GM21423 (cell line): ENCODE measurements around the gene SIVA1.
"Not testable (repeated sequence)": the region's sequence is repeated elsewhere in the genome, so short reads cannot be mapped to it uniquely, and the experiment has no call there.

Source experiments
- ATAC-seq: cut with Tn5 transposase; IDR thresholded peaks from one replicate; pipeline ENCODE4 v1.9.1; 2021; ENCODE audit warnings: mild to moderate bottlenecking, moderate library complexity; ENCODE audit not compliant: unreplicated experiment

SIVA1 gene

DNA sequence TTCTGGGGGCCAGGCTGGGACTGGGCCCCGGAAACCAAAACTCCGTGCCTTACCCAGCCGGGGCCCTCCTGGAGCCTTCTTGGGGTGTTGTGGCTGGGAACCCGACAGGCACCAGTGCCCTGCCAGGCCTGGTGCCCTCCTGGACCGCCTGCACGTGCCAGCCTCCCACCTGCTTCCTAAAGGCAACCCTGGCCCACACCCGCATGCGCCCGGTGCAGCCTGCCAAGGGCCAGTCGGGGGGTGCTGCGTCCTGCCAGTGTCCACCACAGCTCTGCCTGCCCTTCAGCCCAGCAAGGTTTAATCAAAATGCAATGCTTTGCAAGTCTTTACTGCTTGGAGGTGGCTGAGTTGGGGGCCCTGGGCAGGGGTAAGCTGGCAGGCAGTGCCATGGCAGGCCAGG is 34.1 kb upstream of the SIVA1 start:
- no peak for ATAC-seq

DNA sequence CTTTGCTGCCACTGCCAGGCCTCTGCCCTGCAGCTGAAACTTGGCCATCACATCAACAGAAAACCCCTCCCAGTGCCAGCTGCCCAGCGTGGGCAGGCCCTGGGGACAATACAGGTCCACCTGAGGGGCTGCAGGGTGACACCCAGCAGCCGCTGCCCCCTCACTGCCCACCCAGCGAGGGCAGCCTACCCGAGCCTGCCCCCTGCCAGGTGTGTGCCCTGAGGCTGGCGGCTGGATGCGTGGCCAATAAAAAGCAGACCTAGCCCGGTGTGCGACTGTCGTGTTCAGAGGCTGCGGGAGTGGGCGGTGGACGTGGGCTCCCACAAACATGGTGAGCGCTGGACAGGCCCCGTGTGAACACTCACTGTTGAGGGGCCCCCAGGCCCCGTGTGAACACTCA is 33.6 kb upstream of the SIVA1 start:
- no peak for ATAC-seq

DNA sequence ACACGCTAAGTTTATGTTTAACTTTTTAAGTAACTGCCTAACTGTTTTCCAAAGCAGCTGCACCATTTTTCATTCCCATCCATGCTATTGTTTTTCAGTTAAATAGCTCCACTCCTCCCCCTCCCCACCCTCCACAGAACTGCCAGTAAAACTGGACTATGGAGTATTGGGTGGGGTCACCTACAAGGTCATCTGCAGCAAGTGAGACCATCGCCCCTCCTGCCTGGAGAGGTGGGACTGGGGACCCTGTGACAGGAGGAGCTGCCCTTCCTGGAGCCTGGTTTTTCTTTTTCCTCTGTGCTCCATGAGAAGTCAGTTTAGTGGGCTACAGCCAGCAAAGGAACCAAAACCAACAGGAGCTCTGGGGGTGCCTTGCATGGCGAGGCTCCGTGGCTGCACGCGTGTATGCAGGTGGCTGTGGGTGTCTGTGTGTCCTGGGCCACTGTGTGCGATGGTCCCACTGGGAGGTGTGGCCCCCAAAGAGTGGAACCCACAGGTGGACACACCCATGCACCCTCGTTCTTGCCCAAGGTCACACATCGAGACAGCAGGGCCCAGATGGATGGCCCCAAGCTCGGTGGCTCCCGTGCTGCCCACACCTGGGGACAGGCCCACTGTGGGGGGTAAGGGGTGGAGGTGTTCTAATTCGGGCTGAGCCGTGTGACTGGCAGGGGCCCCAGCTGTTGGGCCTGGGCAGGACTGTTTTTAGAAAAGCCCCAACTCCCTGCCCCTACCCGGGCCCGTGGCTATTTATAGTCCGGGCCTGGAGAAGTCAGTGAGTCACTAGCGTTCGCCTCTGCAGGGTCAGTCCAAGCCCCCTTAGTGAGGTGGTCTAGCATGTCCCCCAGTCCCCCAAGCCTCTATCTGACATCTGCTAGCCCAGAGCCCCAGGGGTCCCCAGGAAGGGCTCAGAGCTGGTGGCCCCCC is 31.2 kb upstream of the SIVA1 start:
- ATAC-seq = no peak

DNA sequence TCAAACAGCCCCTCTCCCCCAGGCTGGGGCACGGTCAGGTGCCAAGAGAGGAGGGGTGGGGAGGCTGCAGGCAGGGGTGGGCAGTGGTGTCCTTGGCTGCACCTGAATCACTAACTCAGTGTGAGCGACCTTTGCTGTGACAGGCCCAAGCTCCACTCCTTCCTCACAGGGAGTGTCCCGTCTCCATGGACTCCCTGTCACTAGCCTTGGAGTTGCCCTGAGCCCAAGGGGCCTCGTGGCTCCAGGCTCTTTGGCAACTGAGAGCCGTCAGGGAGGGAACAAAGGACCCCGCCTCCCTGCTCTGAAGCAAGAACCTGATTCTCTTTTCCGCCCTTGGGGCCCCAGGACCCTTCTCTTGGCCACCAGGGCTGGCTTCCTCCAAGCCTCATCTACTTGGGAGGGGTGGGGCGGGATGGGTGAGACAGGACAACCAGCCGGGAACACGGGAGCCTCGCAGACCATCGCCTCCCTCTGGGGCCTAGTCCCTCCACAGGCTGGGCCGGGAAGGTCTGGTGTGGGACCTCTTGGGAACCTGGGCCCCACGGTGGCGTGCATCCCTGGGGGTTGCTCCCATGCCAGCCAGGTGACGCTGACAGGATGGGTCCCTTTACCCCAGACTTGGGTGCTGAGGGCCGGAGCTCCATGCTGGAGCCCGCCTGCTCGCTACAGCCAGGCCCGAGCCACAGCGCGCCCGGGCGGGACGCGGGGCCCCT is 29.9 kb upstream of the SIVA1 start:
- no peak for ATAC-seq

- ATAC-seq = peak; percentile 56
Measured at GRCh38 chr14:104723651-104724406, 29.1 kb upstream of the SIVA1 start, which contains the start of gene ADSS1. ADSS1 (plus strand) TSS chr14:104724229; CDS start chr14:104724271, 42 bp downstream.

DNA sequence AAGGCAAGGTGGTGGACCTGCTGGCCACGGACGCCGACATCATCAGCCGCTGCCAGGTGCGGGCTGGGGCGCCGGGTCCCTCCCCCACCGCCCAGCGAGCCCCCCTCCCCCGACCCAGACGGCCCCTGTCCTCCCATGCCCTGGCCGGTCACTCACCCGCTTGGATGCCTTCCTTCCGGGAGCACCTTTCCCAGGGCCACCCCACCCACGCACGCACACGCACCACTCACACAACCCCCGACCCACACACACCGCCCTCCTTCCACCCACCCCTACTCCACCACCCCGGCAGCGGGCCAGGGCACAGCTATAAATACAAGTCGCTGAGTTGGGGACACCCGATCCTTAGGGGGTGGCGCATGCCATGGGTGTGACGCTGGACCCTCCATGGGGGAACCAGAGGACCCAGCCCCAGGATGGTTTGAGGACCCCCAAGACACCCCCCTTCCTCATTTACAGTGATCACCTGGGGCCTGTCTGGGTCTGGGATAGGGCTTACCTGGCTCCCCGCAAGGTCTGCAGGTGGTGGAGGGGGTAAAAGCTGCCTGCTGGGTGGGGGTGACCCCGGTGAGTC is 28.5 kb upstream of the SIVA1 start:
- no peak for ATAC-seq

DNA sequence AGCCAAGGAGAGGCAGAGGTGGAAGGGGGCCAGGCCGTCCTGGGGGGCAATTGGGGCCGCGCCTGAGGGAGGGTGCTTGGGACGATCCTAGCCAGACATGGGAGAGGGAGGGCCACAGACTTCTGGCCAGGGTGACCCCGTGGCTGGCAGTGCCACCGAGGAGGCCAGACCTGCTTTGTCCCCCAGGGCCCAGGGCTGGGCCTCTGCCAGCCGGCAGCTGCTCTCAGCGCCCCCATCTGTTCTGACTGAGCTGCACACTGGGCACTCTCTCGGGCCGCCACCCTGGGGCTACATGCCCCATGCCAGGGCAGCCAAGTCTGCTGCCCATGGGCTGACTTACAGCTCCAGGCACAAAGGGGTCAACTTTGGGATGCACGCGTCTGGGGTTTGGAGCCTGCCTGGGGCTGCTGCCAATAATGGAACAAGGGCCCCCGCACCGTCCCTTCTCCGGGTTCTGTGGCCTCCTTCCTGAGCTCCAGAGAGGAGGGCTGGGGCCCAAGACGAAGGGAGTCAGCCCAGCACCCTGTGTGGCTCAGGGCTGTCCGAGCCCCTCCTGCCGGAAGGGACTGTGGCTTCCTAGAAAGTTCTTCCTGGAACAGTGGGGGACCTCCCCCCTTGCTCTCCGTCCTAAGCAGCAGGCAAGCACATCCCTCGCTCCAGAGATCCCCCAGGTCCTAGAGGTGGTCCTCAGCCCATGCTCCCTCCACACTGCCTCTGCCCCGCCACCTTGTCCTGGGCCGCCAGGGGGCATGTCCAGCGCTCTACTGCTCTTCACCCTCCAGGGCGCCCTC is 27.8 kb upstream of the SIVA1 start:
- ATAC-seq = no peak

DNA sequence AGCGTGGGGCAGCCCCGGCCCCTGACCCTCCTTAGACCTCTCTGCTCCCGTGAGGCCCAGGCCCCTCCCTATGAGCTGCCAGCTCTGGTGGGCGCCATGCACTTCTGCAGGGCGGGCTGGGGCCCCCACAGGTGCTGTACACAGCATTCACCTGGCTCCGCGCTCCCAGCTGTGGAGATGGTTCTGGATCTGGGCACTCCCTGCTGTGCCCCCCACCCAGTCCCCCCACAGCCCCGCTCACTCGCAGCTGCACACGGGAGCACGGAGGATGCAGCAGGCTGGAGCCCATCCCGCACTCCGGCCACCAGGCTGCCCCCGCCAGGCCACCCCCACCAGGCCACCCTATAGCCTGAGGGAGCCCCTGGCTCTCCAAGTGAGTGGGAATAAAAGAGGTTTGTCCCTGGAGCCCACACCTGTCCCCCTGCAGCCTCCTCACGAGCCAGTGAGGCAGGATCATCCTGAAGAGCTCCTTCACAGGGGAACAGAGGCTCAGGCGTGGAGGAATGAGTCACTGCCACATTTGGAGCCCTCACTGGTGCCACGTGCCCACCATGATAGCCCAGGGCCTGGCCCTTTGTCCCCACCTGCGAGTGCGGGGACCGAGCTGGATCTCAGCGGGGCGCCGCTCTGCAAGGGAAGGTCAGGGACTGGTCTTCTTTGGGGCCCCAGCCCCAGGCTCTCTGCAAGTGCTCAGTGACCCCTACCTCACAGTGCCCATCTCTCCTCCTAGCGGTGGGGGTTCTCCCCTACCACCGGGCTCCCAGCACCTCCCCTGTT is 27.0 kb upstream of the SIVA1 start:
- no peak for ATAC-seq

GRCh38 chr14:104726600-104727451 is 26.1 kb upstream of the SIVA1 start:
- no peak for ATAC-seq

DNA sequence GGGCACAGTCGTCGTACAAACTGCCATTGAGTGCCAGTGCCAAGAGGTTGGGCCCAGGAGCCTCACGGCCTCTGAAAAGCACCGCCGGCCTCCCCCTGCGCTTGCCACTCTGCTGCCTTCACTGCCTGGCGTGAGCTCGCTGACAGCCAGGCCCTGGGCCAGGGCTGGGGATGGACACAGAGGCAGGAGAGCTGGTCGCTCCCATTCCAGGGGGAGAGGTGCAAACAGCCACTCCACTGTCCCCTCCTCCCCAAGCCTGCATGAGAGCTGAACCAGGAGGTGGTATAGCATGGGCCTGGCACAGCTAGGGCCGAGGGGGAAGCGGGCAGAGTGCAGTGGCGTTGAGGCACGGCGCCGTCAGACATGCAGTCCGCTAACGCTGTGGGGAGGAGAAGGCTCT is 24.3 kb upstream of the SIVA1 start:
- ATAC-seq = no peak

- ATAC-seq = not testable (repeated sequence)
Measured at GRCh38 chr14:104729176-104729834, 23.6 kb upstream of the SIVA1 start.

DNA sequence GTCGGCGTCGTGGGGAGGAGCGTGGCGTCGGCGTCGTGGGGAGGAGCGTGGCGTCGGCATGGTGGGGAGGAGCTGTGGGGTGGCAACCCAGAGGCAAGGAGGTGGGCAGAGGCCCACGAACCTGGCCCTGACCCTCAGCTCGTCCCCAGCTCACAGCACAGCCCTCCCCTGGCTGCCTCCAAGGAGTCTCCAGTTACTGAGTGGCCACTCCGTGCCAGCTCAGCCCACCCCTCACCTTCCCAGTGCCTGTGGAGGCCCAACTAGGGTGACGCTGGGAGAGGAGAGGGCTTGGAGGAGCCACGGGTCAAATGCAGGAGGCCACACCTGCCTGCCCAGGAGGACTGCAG is 23.1 kb upstream of the SIVA1 start:
- ATAC-seq = no peak

DNA sequence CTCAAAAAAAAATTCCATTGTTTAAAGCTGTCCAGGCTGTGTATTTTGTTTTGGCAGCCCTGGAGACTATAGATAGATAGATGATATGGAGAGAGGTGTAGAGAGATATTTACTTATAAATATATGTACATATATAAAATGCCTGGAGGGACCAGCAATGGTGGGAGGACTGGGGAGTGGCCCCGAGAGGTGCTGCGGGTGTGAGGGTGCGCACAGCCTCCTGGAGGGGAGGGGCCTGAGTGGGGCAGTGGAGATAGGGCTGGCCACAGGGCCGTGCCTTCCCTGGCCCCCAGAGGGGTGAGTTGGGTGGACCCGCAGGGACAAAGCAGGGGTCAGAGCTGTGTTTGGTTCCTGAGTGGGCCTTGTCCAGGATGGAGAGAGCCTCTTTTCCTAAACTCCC is 22.5 kb upstream of the SIVA1 start:
- ATAC-seq = no peak

GRCh38 chr14:104731320-104732294 is 21.3 kb upstream of the SIVA1 start:
- no peak for ATAC-seq

DNA sequence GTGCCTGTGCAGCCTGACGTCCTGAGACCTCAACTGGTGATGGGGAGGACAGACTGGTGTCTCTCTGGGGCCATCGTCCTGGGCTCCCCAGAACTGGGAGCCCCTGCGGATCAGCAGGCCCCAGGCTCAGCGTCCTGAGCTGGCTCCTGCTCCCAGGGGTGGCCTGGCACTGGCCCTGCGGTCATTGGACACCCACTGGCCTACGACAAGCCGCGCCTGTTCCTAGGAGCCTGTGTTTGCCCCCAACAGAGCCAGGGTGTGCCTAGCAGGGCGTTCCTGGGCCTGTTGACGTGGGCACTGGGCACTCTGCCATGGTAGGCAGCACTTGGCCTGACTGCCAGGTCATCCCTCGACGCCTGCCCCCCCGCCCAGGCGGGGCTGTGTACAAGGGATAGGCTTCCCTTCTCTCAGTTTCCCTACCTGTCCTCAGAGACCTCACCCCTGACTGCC is 20.6 kb upstream of the SIVA1 start:
- ATAC-seq = no peak

DNA sequence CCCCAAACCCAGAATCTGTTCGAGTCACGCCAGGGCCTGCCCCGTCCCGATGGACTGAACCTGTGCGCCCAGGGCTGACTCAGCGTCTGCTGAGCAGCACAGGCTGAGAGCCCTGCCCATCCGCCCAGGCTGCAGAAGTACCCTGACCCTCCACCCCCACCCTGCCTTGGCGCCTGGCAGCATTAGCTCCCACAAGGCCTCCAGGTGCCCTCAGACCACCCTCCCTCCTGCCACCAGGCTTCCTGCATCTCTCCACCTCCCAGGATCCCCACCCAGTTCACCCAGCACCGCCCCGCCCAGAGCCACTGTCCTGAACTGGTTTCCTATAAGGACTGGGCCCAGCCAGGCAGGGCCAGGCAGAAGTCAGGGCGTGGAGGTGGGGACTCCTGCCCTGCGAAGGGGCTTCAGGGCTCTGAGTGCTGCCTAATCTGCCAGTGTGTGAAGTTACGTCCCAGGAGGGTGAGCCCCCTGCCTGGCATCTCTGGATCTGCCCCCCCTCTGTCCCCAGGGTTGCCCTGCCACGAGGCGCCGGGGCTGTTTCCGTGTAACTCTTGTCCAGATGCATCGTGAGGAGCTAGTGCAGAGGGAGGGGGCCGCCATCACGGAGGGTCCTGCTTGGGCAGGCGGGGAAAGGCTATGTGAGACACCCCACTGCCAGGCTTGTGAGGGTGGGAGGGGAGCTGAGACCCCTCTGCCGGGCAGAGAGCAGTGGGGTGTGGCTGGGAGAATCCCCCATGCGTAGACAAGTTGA is 19.8 kb upstream of the SIVA1 start:
- ATAC-seq = no peak
